ENCODE measurements around the gene PDE3B.
"Not testable (repeated sequence)": the region's sequence is repeated elsewhere in the genome, so short reads cannot be mapped to it uniquely, and the experiment has no call there.

GRCh38 chr11:14595261-14595660, 48.3 kb upstream of the PDE3B start:
- TF ChIP-seq, protein P1, sequence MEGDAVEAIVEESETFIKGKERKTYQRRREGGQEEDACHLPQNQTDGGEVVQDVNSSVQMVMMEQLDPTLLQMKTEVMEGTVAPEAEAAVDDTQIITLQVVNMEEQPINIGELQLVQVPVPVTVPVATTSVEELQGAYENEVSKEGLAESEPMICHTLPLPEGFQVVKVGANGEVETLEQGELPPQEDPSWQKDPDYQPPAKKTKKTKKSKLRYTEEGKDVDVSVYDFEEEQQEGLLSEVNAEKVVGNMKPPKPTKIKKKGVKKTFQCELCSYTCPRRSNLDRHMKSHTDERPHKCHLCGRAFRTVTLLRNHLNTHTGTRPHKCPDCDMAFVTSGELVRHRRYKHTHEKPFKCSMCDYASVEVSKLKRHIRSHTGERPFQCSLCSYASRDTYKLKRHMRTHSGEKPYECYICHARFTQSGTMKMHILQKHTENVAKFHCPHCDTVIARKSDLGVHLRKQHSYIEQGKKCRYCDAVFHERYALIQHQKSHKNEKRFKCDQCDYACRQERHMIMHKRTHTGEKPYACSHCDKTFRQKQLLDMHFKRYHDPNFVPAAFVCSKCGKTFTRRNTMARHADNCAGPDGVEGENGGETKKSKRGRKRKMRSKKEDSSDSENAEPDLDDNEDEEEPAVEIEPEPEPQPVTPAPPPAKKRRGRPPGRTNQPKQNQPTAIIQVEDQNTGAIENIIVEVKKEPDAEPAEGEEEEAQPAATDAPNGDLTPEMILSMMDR (IDR thresholded peaks at IDR 0.05) = not testable (repeated sequence)
- not testable (repeated sequence) for TF ChIP-seq EP300 (IDR thresholded peaks at IDR 0.05; ENCODE audit: borderline replicate concordance in 1 of 2, low read depth in 1 of 2, low read length in 1 of 2); RFX5 (IDR thresholded peaks at IDR 0.05; ENCODE audit: low read length); NFIC (IDR thresholded peaks at IDR 0.05; ENCODE audit: borderline replicate concordance); IRF3 (IDR thresholded peaks at IDR 0.05; ENCODE audit: low read depth, low read length); REST (IDR thresholded peaks at IDR 0.05; ENCODE audit: low read depth, low read length); POLR2AphosphoS5 (IDR thresholded peaks at IDR 0.05; ENCODE audit: low read depth, low read length); SMC3 (IDR thresholded peaks at IDR 0.05; ENCODE audit: low read depth, low read length); TCF12 (IDR thresholded peaks at IDR 0.05); USF2 (IDR thresholded peaks at IDR 0.05; ENCODE audit: borderline replicate concordance, low read depth, low read length); FOXM1 (IDR thresholded peaks at IDR 0.05; ENCODE audit: low read depth); MXI1 (IDR thresholded peaks at IDR 0.05; ENCODE audit: low read depth, low read length); EZH2phosphoT487 (IDR thresholded peaks at IDR 0.05; ENCODE audit: borderline replicate concordance, low read depth)
- TF ChIP-seq, protein P2, sequence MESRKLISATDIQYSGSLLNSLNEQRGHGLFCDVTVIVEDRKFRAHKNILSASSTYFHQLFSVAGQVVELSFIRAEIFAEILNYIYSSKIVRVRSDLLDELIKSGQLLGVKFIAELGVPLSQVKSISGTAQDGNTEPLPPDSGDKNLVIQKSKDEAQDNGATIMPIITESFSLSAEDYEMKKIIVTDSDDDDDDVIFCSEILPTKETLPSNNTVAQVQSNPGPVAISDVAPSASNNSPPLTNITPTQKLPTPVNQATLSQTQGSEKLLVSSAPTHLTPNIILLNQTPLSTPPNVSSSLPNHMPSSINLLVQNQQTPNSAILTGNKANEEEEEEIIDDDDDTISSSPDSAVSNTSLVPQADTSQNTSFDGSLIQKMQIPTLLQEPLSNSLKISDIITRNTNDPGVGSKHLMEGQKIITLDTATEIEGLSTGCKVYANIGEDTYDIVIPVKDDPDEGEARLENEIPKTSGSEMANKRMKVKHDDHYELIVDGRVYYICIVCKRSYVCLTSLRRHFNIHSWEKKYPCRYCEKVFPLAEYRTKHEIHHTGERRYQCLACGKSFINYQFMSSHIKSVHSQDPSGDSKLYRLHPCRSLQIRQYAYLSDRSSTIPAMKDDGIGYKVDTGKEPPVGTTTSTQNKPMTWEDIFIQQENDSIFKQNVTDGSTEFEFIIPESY (IDR thresholded peaks at IDR 0.05; ENCODE audit: borderline replicate concordance, low read depth) = not testable (repeated sequence)

Data from SK-N-SH (cell line).